ENCODE results near the gene MEGF8.

MEGF8 gene

GRCh38 chr19:42424712-42425131 is 99.3 kb downstream of the MEGF8 start:
- Histone ChIP-seq H3K4me3 (replicated peaks; ENCODE audit: low read depth, low read length) (no peak overlapping the region), H3K27me3 (replicated peaks; ENCODE audit: control insufficient read depth, insufficient read depth, low read length) (no peaks in the 10 kb centered on the region; the same call in 1 of the 2 replicates), H3K36me3 (ENCODE audit: control insufficient read depth, insufficient read depth, low read length) (no peaks in the 10 kb centered on the region)
- no peak for DNase-seq (ENCODE audit: extremely low read depth, insufficient read length)
- TF ChIP-seq CTCF (IDR thresholded peaks at IDR 0.05; ENCODE audit: insufficient read depth, low read length, poor library complexity, severe bottlenecking) = no peak

DNA sequence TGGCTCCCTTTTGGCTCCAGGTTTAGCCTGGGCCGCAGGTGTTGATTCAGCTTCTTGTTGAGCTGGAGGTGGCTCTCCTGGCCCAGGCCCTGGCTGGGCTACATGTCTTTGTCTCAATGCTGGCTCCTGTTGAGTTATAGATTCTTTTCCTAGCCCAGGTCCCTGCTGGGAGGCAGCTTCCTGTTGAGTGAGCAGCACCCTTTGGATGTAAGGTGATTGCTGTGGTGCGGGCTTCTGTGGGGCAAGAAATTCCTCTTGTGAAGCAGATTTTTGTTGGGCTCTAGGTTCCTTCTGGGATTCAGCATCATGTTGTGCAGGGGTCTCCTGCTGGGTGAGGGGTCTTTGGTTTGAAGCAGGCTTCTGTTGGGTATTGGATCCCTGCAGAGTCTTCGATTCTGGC is 101.2 kb downstream of the MEGF8 start:
- Histone ChIP-seq H3K27me3 (replicated peaks; ENCODE audit: control insufficient read depth, insufficient read depth, low read length) (no peaks in the 10 kb centered on the region; the same call in 1 of the 2 replicates), H3K4me3 (replicated peaks; ENCODE audit: low read depth, low read length) (no peak overlapping the region), H3K36me3 (ENCODE audit: control insufficient read depth, insufficient read depth, low read length) (no peaks in the 10 kb centered on the region)
- TF ChIP-seq CTCF (IDR thresholded peaks at IDR 0.05; ENCODE audit: insufficient read depth, low read length, poor library complexity, severe bottlenecking) = no peak
- DNase-seq (ENCODE audit: extremely low read depth, insufficient read length) = no peak

DNA sequence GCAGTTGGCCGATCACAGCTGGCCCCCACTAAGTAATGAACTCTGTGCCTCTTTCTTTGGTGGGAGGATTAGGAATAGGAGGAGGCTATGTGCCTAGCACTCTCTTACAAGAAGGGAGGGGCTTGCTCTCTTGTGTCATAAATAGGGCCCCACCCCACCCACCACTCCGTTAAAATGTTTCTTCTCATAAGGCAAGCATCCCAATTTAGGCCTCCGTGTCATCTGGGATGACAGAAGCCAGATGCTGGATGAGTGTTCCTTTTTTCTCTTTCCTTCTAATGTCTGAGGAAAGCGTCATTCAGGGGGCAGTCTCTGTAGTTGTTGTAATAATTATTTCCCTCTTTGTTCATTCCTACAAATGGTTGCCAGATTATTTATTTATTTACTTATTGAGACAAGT is 101.9 kb downstream of the MEGF8 start, which contains the start of gene LIPE:
LIPE (minus strand) TSS at position 76 of the 400 bp plus-strand sequence. CDS start 239 bp downstream, outside the sequence.
- H3K27me3 ChIP-seq (replicated peaks; ENCODE audit: control insufficient read depth, insufficient read depth, low read length) = no peaks in the 10 kb centered on the region; the same call in 1 of the 2 replicates
- no peaks in the 10 kb centered on the region for H3K36me3 ChIP-seq (ENCODE audit: control insufficient read depth, insufficient read depth, low read length)
- DNase-seq (ENCODE audit: extremely low read depth, insufficient read length) = no peak
- TF ChIP-seq CTCF (IDR thresholded peaks at IDR 0.05; ENCODE audit: insufficient read depth, low read length, poor library complexity, severe bottlenecking) = no peak
- H3K4me3 ChIP-seq (replicated peaks; ENCODE audit: low read depth, low read length) = no peak within 1 kb of the TSS

Measured in GM06990 (cell line).